Thoracic aorta (tissue), 2 donors: ENCODE data around the gene SZT2. TPM values are rescaled to one million over a fixed set of nuclear protein-coding genes. Genes with fewer than 3 reads are reported as not detected.

Source experiments
- ATAC-seq: fragments of 150-250 bp; one replicate; pipeline ENCODE4 v1.8.0; 2017; ENCODE audit warnings: low read depth; ENCODE audit not compliant: insufficient number of reproducible peaks, low FRiP score
- DNase-seq: peaks from one replicate; pipeline ENCODE4 v3.0.0-alpha.2; 2020; ENCODE audit warnings: low spot score
- H3K27ac ChIP-seq, 2 donors: fragments of 200-600 bp; sonication (generic); 1 replicate in 1 of 2; 2 replicates in 1 of 2; pipeline ENCODE4 v1.5.1; 2016; ENCODE audit warnings: mild to moderate bottlenecking in 2 of 2, moderate library complexity in 2 of 2
- H3K27me3 ChIP-seq: fragments of 200-600 bp; sonication (generic); replicated peaks from 2 replicates; pipeline ENCODE4 v1.6.0; 2016; ENCODE audit warnings: mild to moderate bottlenecking; ENCODE audit not compliant: insufficient read depth
- H3K36me3 ChIP-seq: fragments of 200-600 bp; sonication (generic); one replicate; pipeline ENCODE4 v1.5.1; 2016
- H3K4me1 ChIP-seq, 2 donors: fragments of 200-600 bp; sonication (generic); 1 replicate in 1 of 2; 2 replicates in 1 of 2; pipeline versions ENCODE4 v1.5.1 to v1.6.0; 2016; ENCODE audit warnings: low read depth in 2 of 2, mild to moderate bottlenecking in 1 of 2; ENCODE audit not compliant: control insufficient read depth in 1 of 2
- H3K4me3 ChIP-seq: fragments of 200-600 bp; sonication (generic); 2 replicates; pipeline ENCODE4 v1.5.1; 2016; ENCODE audit warnings: mild to moderate bottlenecking
- H3K9me3 ChIP-seq: fragments of 200-600 bp; sonication (generic); 2 replicates; pipeline ENCODE4 v1.5.1; 2016
- total RNA-seq, 2 donors: library from RNA; depleted of rRNA; stranded (reverse); fragments of >200 nt; gene quantifications; one replicate each; pipeline versions ENCODE4 v1.1.0 to v1.2.3, GENCODE V29; 2016
- TF ChIP-seq, protein P1 (sequence below): fragments of 200-600 bp; sonication (generic); IDR thresholded peaks from one replicate; pipeline ENCODE4 v1.5.1; 2019; ENCODE audit warnings: antibody characterized with exemption

Gene SZT2
- total RNA-seq, 2 donors from 2014 or later: 50.0 to 65.3 TPM

DNA sequence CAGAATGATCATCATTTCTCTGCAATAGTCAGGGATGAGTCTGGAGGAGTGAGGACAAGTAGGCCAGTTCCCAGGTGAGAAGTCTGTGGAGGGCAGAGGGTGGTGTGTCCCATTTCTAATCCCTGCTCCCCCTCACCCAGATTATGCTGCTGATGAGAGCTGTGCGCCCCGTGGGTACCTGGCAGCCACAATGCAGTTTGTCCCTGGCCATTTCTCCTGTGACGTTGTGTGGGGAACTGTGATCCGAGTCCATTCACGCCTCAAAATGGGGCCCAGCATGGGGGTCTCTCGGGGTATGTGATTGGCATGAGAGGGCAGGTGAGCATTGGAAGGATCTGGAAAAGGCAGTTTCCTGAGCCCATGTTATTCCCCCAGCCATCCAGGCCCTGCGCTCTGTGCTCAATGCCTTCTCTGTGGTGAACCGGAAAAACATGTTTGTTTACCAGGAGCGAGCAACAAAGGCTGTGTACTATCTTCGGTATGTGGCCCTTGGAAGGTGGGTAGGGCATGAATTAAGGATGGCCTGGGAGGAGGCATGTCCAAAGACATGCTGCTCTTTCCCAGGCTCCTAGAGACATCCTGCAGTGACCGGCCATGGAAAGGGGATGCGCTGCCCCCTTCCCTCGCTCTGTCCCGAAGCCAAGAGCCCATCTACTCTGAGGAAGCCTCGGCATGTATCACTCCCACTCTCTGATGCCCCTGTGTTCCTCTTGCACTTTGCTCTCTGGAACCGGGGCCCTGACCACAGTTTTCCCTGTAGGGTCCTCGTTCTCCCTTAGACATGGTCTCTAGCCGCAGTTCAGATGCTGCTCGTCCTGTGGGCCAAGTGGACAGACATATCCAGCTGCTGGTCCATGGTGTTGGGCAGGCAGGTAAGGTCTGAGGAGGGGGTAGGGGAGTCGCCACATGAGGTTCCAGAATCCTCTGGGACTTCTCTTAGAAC lies 47.6 kb downstream of the SZT2 start:
- no peak overlapping the region for H3K4me3 ChIP-seq
- no peak overlapping the region for H3K27ac ChIP-seq
- no peak for ATAC-seq
- TF ChIP-seq, protein P1, sequence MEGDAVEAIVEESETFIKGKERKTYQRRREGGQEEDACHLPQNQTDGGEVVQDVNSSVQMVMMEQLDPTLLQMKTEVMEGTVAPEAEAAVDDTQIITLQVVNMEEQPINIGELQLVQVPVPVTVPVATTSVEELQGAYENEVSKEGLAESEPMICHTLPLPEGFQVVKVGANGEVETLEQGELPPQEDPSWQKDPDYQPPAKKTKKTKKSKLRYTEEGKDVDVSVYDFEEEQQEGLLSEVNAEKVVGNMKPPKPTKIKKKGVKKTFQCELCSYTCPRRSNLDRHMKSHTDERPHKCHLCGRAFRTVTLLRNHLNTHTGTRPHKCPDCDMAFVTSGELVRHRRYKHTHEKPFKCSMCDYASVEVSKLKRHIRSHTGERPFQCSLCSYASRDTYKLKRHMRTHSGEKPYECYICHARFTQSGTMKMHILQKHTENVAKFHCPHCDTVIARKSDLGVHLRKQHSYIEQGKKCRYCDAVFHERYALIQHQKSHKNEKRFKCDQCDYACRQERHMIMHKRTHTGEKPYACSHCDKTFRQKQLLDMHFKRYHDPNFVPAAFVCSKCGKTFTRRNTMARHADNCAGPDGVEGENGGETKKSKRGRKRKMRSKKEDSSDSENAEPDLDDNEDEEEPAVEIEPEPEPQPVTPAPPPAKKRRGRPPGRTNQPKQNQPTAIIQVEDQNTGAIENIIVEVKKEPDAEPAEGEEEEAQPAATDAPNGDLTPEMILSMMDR: no peak
- peaks cover 0 to 9% of the 10 kb centered on the region in 2 donors for H3K4me1 ChIP-seq
- H3K36me3 ChIP-seq: peaks cover 69% of the 10 kb centered on the region
- H3K9me3 ChIP-seq: no peaks in the 10 kb centered on the region
- H3K27me3 ChIP-seq: no peaks in the 10 kb centered on the region
- no peak for DNase-seq

DNA sequence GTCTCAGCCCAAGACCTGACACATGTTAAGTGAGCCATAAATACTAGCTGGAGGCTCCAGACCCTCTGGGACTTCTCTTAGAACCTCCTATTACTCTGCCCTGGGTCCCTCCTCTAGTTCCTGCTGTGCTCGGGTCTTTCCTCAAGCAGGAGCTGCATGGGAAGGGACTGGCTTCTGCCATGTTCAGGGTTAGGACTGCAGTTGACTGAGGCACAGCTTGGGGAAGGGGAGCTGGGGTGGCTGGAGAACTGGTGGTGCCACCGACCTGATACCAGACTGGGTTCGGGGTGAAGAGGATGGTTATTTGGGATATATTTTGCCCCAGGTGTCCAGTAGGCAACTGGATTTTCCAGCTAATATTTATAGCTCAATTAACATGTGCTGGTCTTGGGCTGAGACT lies 48.3 kb downstream of the SZT2 start:
- Histone ChIP-seq H3K27me3 (no peaks in the 10 kb centered on the region), H3K9me3 (no peaks in the 10 kb centered on the region), H3K27ac (no peak overlapping the region), H3K4me3 (no peak overlapping the region), H3K4me1 (peaks cover 0 to 9% of the 10 kb centered on the region in 2 donors), H3K36me3 (peaks cover 69% of the 10 kb centered on the region)
- TF ChIP-seq, protein P1: no peak
- DNase-seq (no peak), ATAC-seq (no peak)

DNA sequence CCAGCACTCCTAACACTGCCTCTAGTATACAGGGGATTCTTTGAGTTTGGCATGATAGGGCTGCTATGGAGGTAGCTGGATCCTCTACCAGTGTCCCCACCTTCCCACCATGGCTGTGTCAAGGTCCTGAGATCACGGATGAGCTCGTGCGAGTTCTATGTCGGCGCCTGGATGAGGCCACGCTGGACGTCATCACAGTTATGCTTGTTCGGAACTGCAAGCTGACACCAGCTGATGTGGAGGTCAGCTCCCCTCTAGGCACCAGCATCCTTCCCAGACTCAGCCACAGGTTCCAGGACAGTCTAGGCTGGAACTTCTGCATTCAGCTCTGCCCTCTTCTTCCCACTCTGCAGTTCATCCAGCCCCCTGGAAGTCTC lies 48.9 kb downstream of the SZT2 start:
- H3K27ac ChIP-seq: no peak overlapping the region

DNA sequence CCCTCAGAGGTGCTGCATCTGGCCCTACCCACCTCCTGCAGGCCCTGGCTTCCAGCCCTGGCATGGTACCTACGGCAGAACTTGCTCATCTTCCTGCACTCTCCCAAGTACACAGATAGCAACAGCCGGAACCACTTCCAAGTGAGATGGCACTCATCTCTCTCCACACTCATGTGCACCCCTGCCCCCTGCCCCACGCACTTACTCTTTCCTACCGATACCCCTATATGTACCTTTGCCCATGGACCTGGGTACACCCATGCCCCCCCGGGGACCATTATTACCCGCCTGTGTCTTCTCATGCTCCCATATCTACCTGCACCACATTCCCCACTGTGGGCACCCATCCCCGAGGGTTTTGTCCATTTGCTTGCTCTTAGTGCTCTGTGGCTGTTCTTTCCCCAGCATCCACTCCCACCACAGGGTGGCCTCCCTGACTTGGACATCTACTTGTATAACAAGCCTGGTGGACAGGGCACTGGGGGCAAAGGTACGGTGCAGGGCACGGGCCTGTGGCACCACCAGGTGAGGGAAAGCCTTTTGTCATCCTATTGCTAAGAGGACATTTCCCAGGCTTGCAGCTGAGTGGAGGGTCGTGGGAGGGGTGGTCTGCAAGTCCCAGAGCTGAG lies 49.4 kb downstream of the SZT2 start:
- no peak for DNase-seq
- Histone ChIP-seq H3K9me3 (no peaks in the 10 kb centered on the region), H3K4me1 (peaks cover 0 to 9% of the 10 kb centered on the region in 2 donors), H3K27me3 (no peaks in the 10 kb centered on the region), H3K4me3 (no peak overlapping the region), H3K36me3 (peaks cover 69% of the 10 kb centered on the region), H3K27ac (no peak overlapping the region)
- TF ChIP-seq, protein P1: no peak
- ATAC-seq: no peak

More for the DNA sequence above, 48.9 kb downstream of the SZT2 start:
- Histone ChIP-seq H3K27me3 (no peaks in the 10 kb centered on the region), H3K9me3 (no peaks in the 10 kb centered on the region), H3K4me3 (no peak overlapping the region), H3K4me1 (peaks cover 0 to 9% of the 10 kb centered on the region in 2 donors), H3K36me3 (peaks cover 69% of the 10 kb centered on the region)
- ATAC-seq (no peak), DNase-seq (no peak)
- TF ChIP-seq, protein P1: no peak

DNA sequence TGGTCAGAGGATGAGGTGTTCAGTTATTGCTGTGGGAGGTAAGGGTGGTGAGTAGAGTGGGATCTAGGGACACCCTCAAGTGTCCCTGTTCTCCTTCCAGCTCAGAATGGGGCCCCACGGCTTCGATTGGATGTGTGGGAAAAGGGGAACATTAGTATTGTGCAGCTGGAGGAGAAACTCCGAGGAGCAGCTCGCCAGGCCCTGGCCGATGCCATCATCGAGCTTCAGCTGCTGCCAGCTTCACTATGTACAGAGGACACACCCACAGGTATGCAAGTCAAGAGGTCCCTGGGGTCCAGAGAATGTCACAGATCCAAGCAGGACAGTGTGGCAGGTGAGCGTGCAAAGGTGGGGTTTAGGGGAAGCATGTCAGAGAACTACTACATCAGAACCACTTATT lies 50.1 kb downstream of the SZT2 start:
- H3K4me1 ChIP-seq: peaks cover 0 to 9% of the 10 kb centered on the region in 2 donors
- no peak for ATAC-seq
- no peak for DNase-seq

More for the DNA sequence above, 50.1 kb downstream of the SZT2 start:
- no peak overlapping the region for H3K4me3 ChIP-seq
- H3K36me3 ChIP-seq: peaks cover 70% of the 10 kb centered on the region
- no peaks in the 10 kb centered on the region for H3K27me3 ChIP-seq
- no peak overlapping the region for H3K27ac ChIP-seq
- TF ChIP-seq, protein P1: no peak
- H3K9me3 ChIP-seq: no peaks in the 10 kb centered on the region
